Measurements from ENCODE around the gene PXYLP1. TPM values are rescaled to one million over a fixed set of nuclear protein-coding genes. Genes with fewer than 3 reads are reported as not detected.
A peak's percentile ranks its signal among the peaks of the same experiment; 100 is the strongest.

The PXYLP1 gene
- total RNA-seq, 2 experiments from 2014 or later: 3.6 to 4.2 TPM

- no TSS peak for BruUV-seq (replicated peaks)
- no peaks in the 10 kb centered on the region for H3K36me3 ChIP-seq (ENCODE audit: insufficient read depth, low read length)
- CTCF ChIA-PET (ENCODE audit: unreplicated experiment): interaction anchor here (2.2 kb wide), 1 partner anchor 149 kb away, joined by 12 read pairs; no protein-coding TSS in a partner anchor
- H3K4me1 ChIP-seq (ENCODE audit: insufficient read depth, low read length, poor library complexity, severe bottlenecking): no peaks in the 10 kb centered on the region
- no peak overlapping the region for H3K27ac ChIP-seq (ENCODE audit: low read depth, low read length, poor library complexity, severe bottlenecking)
- H3K4me3 ChIP-seq (ENCODE audit: low read depth, low read length, poor library complexity, severe bottlenecking): no peak overlapping the region
- peak overlapping the region; percentile 18; the same call in 1 of the 2 replicates for H3K4me2 ChIP-seq (ENCODE audit: low read length)
- H2AFZ ChIP-seq (ENCODE audit: low read length): no peak overlapping the region
- TF ChIP-seq EZH2phosphoT487 (IDR thresholded peaks at IDR 0.05; ENCODE audit: borderline replicate concordance, low read depth, low read length): no peak
- peak; percentile 92 for TF ChIP-seq CTCF (conservative IDR thresholded peaks at IDR 0.05; ENCODE audit: low read length)
- POLR2A ChIA-PET: interaction anchor here (0.5 to 1.3 kb wide), 4 partner anchors 39 to 494 kb away, joined by 3 to 6 read pairs (median 4); no protein-coding TSS in a partner anchor
- no peaks in the 10 kb centered on the region for H3K79me2 ChIP-seq (ENCODE audit: insufficient read depth, low read depth, low read length)
- H4K20me1 ChIP-seq (ENCODE audit: insufficient read depth, low read length): no peaks in the 10 kb centered on the region
- H3K9me3 ChIP-seq (ENCODE audit: low read length): no peaks in the 10 kb centered on the region
- H3K9me2 ChIP-seq (ENCODE audit: insufficient read depth, low read length): no peaks in the 10 kb centered on the region
- peak; percentile 81 for DNase-seq (ENCODE audit: low spot score)
- intact Hi-C loops (cut with micrococcal nuclease; ENCODE audit: unreplicated experiment): loop anchor here (1.0 to 5.0 kb wide), 2 partner anchors 149 to 259 kb away; no protein-coding TSS in a partner anchor
These were observed 72.0 kb downstream of the PXYLP1 start for GRCh38 chr3:141303481-141304223.

GRCh38 chr3:141305436-141305835 lies 73.8 kb downstream of the PXYLP1 start:
- H3K27ac ChIP-seq (ENCODE audit: low read depth, low read length, poor library complexity, severe bottlenecking): no peak overlapping the region

More at GRCh38 chr3:141305436-141305835, 73.8 kb downstream of the PXYLP1 start:
- CTCF ChIA-PET (ENCODE audit: unreplicated experiment): interaction anchor here (0.7 to 1.2 kb wide), 2 partner anchors 136 to 149 kb away, joined by 3 to 7 read pairs; no protein-coding TSS in a partner anchor
- Histone ChIP-seq H3K9me3 (ENCODE audit: low read length) (no peaks in the 10 kb centered on the region), H3K36me3 (ENCODE audit: insufficient read depth, low read length) (no peaks in the 10 kb centered on the region), H3K4me2 (ENCODE audit: low read length) (no peak overlapping the region), H3K4me3 (ENCODE audit: low read depth, low read length, poor library complexity, severe bottlenecking) (no peak overlapping the region), H4K20me1 (ENCODE audit: insufficient read depth, low read length) (no peaks in the 10 kb centered on the region), H3K4me1 (ENCODE audit: insufficient read depth, low read length, poor library complexity, severe bottlenecking) (no peaks in the 10 kb centered on the region), H3K9me2 (ENCODE audit: insufficient read depth, low read length) (no peaks in the 10 kb centered on the region), H3K79me2 (ENCODE audit: insufficient read depth, low read depth, low read length) (no peaks in the 10 kb centered on the region), H2AFZ (ENCODE audit: low read length) (no peak overlapping the region)
- BruUV-seq (replicated peaks): no TSS peak
- POLR2A ChIA-PET: interaction anchor here (0.7 to 1.5 kb wide), 6 partner anchors 18 to 1569 kb away, joined by 3 to 6 read pairs (median 3); no protein-coding TSS in a partner anchor
- TF ChIP-seq EZH2phosphoT487 (IDR thresholded peaks at IDR 0.05; ENCODE audit: borderline replicate concordance, low read depth, low read length) (no peak), CTCF (conservative IDR thresholded peaks at IDR 0.05; ENCODE audit: low read length) (no peak)
- DNase-seq (ENCODE audit: low spot score): no peak
- intact Hi-C loops (cut with micrococcal nuclease; ENCODE audit: unreplicated experiment): no loop called here

All from OCI-LY7 (cell line).